ENCODE measurements around the gene SLC35F3. TPM values are rescaled to one million over a fixed set of nuclear protein-coding genes. Genes with fewer than 3 reads are reported as not detected.

Gene SLC35F3
- total and polyA plus RNA-seq, 2 experiments from 2014 or later = 0.80 to 1.3 TPM

- no peaks in the 10 kb centered on the region for H3K9me3 ChIP-seq (ENCODE audit: low read depth)
- H2AFZ ChIP-seq = no peak overlapping the region
- H3K4me2 ChIP-seq = peak overlapping the region; percentile 99
- WGBS (ENCODE audit: low lambda C conversion rate, missing lambda C conversion rate) = 51% methylated on average over 4 of the region's 4 CpGs
- peaks cover 31% of the 10 kb centered on the region for H3K27me3 ChIP-seq
- TF ChIP-seq, protein P1, sequence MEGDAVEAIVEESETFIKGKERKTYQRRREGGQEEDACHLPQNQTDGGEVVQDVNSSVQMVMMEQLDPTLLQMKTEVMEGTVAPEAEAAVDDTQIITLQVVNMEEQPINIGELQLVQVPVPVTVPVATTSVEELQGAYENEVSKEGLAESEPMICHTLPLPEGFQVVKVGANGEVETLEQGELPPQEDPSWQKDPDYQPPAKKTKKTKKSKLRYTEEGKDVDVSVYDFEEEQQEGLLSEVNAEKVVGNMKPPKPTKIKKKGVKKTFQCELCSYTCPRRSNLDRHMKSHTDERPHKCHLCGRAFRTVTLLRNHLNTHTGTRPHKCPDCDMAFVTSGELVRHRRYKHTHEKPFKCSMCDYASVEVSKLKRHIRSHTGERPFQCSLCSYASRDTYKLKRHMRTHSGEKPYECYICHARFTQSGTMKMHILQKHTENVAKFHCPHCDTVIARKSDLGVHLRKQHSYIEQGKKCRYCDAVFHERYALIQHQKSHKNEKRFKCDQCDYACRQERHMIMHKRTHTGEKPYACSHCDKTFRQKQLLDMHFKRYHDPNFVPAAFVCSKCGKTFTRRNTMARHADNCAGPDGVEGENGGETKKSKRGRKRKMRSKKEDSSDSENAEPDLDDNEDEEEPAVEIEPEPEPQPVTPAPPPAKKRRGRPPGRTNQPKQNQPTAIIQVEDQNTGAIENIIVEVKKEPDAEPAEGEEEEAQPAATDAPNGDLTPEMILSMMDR (IDR thresholded peaks at IDR 0.05; ENCODE audit: poor library complexity) = peak; percentile 42
- TF ChIP-seq EZH2 (IDR thresholded peaks at IDR 0.05; ENCODE audit: borderline replicate concordance) (no peak), EZH2phosphoT487 (IDR thresholded peaks at IDR 0.05; ENCODE audit: low read depth, severe bottlenecking, unreplicated experiment) (no peak)
- no peak overlapping the region for H3K4me3 ChIP-seq
- H3K36me3 ChIP-seq (replicated peaks; ENCODE audit: insufficient read depth, low read depth) = no peaks in the 10 kb centered on the region
- peaks cover 6% of the 10 kb centered on the region for H3K4me1 ChIP-seq (ENCODE audit: insufficient read depth)
- DNase-seq (ENCODE audit: low spot score) = peak; percentile 56
- H4K20me1 ChIP-seq (ENCODE audit: insufficient read depth, poor library complexity, severe bottlenecking) = no peaks in the 10 kb centered on the region
- H3K27ac ChIP-seq = no peak overlapping the region
- no peaks in the 10 kb centered on the region for H3K79me2 ChIP-seq
- H3K9me2 ChIP-seq (replicated peaks; ENCODE audit: insufficient read depth) = no peaks in the 10 kb centered on the region
These were observed 308.5 kb downstream of the SLC35F3 start for GRCh38 chr1:234212764-234213657.

DNA sequence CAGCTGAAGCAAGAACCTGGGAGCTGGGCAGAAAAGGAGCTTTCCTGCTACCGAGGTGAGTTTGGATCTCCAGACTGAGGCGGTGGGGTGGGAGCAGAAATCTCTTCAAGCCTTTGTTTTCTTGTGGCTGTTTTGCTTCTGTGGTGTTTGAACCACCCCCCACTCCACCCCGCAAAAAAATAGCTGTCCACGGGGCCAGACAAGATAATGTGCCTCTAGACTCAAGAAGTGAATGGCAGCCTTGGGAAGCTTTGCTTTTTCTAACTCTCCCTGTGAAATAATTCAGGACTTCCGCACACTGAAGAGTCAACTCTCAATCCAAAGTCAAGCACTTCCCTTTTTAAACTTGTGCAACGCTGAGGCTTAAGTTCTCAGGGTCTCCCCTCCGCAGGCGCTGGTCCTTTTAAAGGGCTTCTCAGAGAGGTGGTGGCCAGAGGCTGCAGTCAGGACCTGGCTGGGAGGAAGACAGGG is 309.2 kb downstream of the SLC35F3 start:
- peaks cover 31% of the 10 kb centered on the region for H3K27me3 ChIP-seq
- no peaks in the 10 kb centered on the region for H4K20me1 ChIP-seq (ENCODE audit: insufficient read depth, poor library complexity, severe bottlenecking)
- WGBS (ENCODE audit: low lambda C conversion rate, missing lambda C conversion rate) = 24% methylated on average over 8 of the region's 8 CpGs
- H3K36me3 ChIP-seq (replicated peaks; ENCODE audit: insufficient read depth, low read depth) = no peaks in the 10 kb centered on the region
- H3K9me3 ChIP-seq (ENCODE audit: low read depth) = no peaks in the 10 kb centered on the region
- no peaks in the 10 kb centered on the region for H3K9me2 ChIP-seq (replicated peaks; ENCODE audit: insufficient read depth)
- H2AFZ ChIP-seq = peak overlapping the region; percentile 84
- H3K4me2 ChIP-seq = peak overlapping the region; percentile 99
- no peak overlapping the region for H3K27ac ChIP-seq
- H3K4me1 ChIP-seq (ENCODE audit: insufficient read depth) = peaks cover 6% of the 10 kb centered on the region
- H3K79me2 ChIP-seq = no peaks in the 10 kb centered on the region
- TF ChIP-seq EZH2 (IDR thresholded peaks at IDR 0.05; ENCODE audit: borderline replicate concordance) (no peak), EZH2phosphoT487 (IDR thresholded peaks at IDR 0.05; ENCODE audit: low read depth, severe bottlenecking, unreplicated experiment) (no peak)
- TF ChIP-seq, protein P1 (IDR thresholded peaks at IDR 0.05; ENCODE audit: poor library complexity) = no peak
- peak overlapping the region; percentile 58 for H3K4me3 ChIP-seq
- no peak for DNase-seq (ENCODE audit: low spot score)

DNA sequence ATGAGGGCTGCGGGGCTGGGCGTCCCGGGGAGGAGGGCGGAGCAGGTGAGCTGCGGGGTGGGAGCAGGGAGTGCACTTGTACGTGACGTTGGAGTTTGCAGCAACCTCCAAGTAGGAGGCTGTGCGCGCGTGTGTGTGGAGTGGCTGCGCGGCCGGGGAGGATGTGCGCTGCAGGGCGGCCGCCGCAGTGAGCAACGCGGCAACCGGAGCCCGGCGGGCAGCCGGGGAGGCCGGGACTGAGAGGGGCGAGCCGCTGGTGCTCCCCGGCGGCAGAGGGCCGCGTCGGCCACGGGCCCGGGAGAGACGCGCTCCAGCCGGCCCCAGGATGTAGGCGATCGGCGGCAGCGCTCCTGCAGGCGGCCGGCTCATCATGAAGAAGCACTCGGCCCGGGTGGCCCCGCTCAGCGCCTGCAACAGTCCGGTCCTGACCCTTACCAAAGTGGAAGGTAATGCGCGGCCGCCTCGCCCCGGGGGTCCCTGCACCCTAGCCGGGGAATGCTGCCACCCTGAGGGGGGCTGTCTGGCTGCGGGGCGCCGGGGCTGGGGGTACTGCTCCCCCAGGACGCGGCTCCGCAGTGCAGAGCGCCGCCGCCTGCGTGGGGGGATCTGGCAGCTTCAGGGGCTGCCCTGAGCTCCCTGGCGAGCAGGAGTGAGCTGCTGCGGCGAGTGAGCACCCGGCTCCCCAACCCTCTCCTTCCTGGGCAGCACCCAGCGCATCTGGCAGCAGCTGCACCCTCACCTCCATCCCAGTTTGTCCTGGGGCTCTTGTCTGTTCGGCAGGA is 309.8 kb downstream of the SLC35F3 start:
- H3K4me1 ChIP-seq (ENCODE audit: insufficient read depth) = peaks cover 6% of the 10 kb centered on the region
- H3K9me3 ChIP-seq (ENCODE audit: low read depth) = no peaks in the 10 kb centered on the region
- no peaks in the 10 kb centered on the region for H4K20me1 ChIP-seq (ENCODE audit: insufficient read depth, poor library complexity, severe bottlenecking)
- peak overlapping the region; percentile 84 for H2AFZ ChIP-seq
- H3K4me3 ChIP-seq = peak overlapping the region; percentile 58
- no peaks in the 10 kb centered on the region for H3K36me3 ChIP-seq (replicated peaks; ENCODE audit: insufficient read depth, low read depth)
- peak; percentile 63 for DNase-seq (ENCODE audit: low spot score)
- 1% methylated on average over 38 of the region's 69 CpGs for WGBS (ENCODE audit: low lambda C conversion rate, missing lambda C conversion rate)
- peaks cover 31% of the 10 kb centered on the region for H3K27me3 ChIP-seq
- H3K79me2 ChIP-seq = no peaks in the 10 kb centered on the region
- H3K27ac ChIP-seq = no peak overlapping the region
- peak; percentile 20 for TF ChIP-seq EZH2 (IDR thresholded peaks at IDR 0.05; ENCODE audit: borderline replicate concordance)
- TF ChIP-seq, protein P1 (IDR thresholded peaks at IDR 0.05; ENCODE audit: poor library complexity) = no peak
- peak overlapping the region; percentile 99 for H3K4me2 ChIP-seq
- no peaks in the 10 kb centered on the region for H3K9me2 ChIP-seq (replicated peaks; ENCODE audit: insufficient read depth)
